GM21447 (cell line): ENCODE data around the gene ULK4.
A peak's percentile ranks its signal among the peaks of the same experiment; 100 is the strongest.

Source experiments
- ATAC-seq: cut with Tn5 transposase; IDR thresholded peaks from one replicate; pipeline ENCODE4 v1.9.1; 2021; ENCODE audit not compliant: unreplicated experiment

ULK4 gene

DNA sequence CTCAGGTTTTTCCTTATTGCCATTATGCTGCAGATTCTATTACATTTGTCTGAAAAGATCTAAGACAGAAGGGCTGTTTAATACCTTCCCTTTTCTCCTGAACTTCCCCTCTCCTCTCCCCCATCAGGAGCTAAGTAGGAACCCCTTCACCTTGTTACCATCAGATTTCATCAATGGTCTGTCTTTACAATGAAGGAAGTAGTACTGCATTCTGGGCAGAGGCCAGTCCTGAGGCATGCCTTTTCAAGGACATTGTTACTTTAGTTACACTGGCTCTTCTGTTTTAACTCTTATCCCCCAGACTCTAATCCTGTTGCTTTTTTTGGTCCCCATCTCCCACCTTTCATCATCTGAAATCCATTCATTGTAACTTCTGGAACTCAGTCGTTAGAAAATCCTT, 754.5 kb downstream of the ULK4 start:
- no peak for ATAC-seq

DNA sequence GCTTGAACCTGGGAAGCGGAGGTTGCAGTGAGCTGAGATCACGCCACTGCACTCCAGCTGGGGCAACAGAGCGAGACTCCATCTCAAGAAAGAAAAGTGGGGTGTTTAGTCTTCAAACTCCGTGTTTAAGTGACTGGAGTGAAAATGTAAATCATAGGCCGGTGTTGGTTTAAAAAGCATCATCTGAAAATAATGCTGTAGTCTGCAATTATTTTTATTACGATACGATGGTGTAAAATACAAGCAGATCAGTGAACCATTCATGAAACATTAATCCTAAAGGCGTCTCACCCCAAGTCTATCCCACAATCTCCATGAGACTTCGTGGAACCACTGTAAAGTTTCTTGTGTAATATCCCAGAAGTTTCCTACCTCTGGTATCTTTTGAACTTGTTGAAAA, 756.3 kb downstream of the ULK4 start:
- no peak for ATAC-seq

DNA sequence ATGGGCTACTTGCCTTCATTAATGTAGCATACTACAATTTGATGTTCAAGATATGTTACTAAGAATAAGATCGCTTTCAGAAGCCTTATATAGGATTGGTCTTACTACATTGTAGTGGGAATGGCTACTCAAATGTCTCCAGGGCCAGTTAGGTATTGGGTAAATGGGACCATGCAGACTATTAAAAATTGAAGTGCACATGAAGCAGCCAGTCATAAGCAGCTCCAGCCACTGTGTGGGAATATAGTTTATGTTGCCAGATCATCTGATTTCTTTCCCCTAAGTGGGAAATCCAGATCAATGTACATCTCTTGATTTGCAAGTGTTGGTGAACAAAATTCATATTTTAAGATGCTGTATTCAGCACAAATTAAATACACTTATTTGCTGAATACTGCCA, 757.5 kb downstream of the ULK4 start:
- no peak for ATAC-seq

DNA sequence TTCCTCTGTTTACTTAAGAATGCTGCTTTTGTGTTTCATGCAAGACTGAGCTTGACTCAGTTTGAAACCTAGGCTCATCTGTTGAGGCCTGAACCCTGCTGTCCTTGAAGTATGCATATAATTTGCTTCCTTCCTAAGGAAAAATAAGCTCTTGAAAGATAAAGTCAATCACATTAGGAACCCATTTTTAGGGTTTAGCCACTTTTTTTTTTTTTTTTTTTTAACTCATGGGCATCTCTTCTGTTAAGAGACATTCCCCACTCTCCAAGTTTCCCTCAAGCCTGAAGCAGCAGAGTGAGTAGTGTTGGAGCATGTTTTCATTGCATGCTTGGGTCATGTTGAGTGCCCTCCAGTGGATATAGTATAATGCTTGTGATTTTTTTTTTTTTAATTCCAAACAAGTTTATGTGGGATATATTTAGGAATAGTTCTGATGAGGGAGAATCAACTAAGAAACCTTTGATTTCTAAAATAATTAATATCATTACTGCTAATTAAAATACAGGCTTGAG, 759.0 kb downstream of the ULK4 start:
- ATAC-seq, result peak; percentile 34

DNA sequence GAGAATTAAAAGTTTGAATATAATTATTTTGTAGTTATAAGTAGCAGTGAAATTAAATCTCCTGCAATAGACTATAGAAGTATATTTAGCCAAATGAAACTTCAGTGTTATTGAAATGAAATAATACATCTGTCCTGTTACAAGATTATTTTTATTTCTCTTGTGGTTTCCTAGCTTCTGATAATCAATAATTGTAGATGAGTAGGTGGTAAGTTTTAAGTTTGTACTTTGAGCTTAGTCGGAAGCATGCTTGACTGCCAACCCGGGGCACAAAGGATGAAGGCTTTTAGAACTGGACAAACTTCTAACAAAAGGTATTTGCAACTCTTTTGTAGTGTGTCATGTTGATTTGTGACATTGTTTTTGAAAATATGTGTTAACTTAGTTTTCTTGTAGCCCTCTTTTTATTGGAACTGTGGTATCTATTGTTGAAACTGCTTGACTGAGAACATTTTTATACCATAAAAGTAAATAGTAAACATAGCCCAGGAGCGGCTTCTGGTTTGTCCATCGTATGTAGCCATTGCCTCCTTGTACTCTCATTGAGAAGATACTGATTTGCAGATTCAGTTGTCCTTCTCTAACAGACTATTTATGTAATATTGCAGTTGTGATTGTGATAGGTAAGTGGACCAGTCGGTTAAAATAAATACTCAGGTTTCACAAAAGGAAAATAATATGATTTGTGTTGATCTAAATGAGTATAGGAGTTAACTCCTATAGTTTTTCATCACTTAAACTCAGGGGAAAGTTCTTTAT, 759.6 kb downstream of the ULK4 start:
- no peak for ATAC-seq

DNA sequence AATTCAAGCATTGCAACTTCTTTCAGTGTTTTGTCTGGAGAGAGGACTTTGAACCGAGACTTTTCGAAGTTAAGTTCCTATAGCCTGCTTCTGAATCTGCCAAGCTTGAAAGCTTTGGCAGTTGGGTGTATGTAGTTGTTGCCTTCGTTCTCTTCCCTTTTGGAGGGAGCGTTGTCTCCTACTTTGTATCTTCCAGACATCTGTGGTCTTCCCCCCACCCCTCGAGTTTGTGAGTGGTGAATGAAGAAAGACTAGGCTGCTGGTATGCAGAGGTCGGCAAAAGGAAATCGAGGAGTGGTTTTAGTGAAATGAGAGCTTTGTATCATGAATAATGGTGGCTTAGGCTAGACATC, 761.3 kb downstream of the ULK4 start:
- no peak for ATAC-seq

DNA sequence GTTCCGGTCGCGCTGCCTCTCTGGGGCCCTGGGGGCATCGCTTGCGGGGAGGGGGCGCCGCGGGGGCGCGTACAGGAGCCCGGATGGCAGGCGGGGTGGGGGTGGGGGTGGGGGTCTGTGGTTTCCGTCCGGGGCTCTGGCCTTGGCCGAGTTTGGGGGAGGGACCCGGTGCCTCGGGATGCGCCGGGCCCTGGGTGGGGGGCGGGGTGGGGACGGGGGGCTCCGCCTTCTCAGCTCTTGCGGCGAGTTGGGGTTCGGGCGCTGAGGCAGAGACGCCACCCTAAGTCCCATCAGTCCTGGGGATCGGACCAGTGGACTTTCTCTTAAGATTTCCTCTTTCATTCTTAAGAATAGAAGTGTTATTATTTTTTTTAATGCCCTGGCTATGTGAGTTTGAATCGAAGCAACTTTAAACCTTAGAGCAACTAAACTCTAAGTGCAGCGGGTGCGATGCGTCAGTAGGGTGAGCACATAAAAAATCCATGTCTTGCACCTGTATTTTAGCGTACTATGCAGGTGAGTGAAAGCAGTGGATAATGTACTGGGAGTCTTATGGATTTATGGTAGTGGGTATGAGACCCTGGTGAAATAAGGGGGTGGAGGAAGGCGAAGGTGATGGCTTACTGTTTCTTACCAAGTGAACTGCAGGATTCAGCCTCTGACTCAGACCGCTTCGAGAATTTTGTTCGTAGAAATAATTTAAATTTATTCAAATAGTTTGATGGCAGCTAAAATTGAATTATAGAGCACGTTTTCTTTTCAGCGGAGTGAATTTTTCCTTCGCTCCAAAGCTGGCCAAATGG, 761.8 kb downstream of the ULK4 start:
- peak; percentile 21 for ATAC-seq

DNA sequence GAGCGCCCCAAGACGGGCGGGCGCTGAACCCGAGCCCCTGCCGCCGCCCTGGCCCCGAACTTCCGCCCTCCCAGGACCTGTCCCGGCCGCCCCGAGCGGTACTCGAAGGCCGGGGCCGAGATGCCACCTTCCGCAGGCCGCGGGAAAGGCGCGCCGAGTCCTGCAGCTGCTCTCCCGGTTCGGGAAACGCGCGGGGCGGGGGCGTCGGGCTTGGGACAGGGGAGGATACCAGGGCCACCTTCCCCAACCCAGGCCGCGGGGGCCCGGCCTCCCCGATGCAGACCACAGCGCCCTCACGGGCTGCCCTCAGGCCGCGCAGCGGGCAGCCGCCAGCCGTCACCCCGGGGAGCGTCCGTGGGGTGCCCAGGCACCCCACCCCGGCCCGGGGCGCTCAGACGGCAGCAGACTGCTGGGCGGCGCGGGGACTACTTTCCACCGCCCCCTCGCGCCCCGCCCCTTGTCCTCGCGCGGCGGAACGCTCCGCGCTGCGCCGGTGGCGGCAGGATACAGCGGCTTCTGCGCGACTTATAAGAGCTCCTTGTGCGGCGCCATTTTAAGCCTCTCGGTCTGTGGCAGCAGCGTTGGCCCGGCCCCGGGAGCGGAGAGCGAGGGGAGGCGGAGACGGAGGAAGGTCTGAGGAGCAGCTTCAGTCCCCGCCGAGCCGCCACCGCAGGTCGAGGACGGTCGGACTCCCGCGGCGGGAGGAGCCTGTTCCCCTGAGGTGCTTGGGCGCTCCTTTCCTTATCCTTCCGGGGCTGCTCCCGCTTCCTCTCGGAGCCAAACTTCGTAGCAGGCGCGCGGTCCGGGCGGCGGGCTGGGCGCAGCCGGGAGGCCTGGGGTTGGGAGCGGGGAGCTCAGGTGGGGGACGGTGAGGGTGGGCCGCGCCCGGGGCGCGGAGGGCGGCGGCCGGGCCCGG, 762.7 kb downstream of the ULK4 start, which contains the start of gene CTNNB1:
CTNNB1 (plus strand) TSS at position 556 of the 916 bp plus-strand sequence. CDS start 24,564 bp downstream, outside the sequence.
- peak; percentile 63 for ATAC-seq

DNA sequence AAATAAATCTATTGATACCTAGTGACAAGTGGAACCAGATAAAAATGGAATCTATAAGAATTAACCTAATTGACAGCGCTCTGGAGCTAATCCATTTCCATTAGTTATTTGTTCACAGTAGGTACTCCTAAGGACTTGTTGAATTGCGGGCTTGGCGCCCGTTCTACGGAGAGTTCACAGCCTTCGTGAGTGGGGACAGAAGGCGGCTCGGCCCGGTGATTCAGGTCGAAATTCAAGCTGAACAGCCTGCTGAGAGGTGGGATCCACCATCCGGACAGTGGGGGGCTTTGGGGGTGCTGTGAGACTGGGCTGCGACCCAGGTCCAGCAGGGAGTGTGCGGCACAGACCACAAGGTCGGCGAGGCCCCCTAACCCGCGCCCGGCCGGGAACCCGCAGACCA, 763.4 kb downstream of the ULK4 start:
- no peak for ATAC-seq

DNA sequence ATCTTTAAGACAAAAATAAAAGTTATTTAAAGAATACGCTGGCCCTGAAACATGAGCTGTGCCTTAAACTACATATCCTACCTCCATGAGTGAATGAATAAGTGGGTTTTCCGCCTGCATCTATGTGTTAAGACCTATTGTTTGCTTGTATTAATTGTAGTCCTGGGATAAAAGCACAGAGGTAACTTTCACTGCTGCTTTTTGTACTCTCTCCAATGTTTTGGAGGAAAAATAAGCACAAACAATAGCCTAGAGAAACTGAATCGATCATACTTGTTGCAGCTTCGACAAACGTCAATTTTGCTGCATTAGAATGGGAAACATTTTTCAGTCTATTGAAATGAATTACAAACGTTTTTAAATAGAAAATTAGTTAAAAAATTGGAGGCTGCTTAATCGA, 763.9 kb downstream of the ULK4 start:
- ATAC-seq, result no peak
